ENCODE results near the gene ARHGEF37. TPM values are rescaled to one million over a fixed set of nuclear protein-coding genes. Genes with fewer than 3 reads are reported as not detected.

Gene ARHGEF37
- total RNA-seq, 1 experiment from 2014 or later, result 0.70 TPM

DNA sequence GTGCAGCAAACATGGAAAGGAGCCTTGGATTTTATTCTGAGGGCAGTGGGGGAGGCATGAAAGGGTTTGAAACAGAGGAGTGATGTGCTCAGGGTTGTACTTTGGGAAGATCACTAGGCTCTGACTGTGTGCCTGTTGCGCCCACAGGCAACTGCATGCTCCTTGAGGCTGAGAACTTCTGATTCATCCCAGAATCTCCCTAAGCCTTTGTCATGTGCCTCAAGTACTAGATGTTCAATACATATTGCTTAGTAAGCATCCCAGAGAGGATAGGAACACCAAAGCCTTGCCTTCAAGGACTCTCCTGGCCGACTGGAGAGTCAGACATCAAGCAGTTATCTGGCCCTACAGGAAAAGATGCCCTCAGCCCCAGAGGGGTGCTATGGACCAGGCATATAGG is 54.1 kb downstream of the ARHGEF37 start:
- BruUV-seq (replicated peaks), result no TSS peak
- TF ChIP-seq, protein P1, sequence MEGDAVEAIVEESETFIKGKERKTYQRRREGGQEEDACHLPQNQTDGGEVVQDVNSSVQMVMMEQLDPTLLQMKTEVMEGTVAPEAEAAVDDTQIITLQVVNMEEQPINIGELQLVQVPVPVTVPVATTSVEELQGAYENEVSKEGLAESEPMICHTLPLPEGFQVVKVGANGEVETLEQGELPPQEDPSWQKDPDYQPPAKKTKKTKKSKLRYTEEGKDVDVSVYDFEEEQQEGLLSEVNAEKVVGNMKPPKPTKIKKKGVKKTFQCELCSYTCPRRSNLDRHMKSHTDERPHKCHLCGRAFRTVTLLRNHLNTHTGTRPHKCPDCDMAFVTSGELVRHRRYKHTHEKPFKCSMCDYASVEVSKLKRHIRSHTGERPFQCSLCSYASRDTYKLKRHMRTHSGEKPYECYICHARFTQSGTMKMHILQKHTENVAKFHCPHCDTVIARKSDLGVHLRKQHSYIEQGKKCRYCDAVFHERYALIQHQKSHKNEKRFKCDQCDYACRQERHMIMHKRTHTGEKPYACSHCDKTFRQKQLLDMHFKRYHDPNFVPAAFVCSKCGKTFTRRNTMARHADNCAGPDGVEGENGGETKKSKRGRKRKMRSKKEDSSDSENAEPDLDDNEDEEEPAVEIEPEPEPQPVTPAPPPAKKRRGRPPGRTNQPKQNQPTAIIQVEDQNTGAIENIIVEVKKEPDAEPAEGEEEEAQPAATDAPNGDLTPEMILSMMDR (IDR thresholded peaks at IDR 0.05; ENCODE audit: insufficient read depth in 1 of 2, low read depth in 1 of 2, low read length in 1 of 2, severe bottlenecking in 1 of 2, unreplicated experiment in 1 of 2), result no peak
- Histone ChIP-seq H3K4me3 (ENCODE audit: low read depth, low read length) (no peak overlapping the region), H3K27me3 (replicated peaks; ENCODE audit: control insufficient read depth, insufficient read depth, low read length) (no peaks in the 10 kb centered on the region), H3K36me3 (ENCODE audit: control insufficient read depth, insufficient read depth, low read length) (no peaks in the 10 kb centered on the region), H3K4me1 (peaks cover 6% of the 10 kb centered on the region; the same call in 1 of the 2 replicates), H3K9me3 (no peaks in the 10 kb centered on the region)
- H3K27ac Mint-ChIP-seq (ENCODE audit: unreplicated experiment), result no peak overlapping the region
- CTCF ChIA-PET, result no interaction called here
- POLR2A ChIA-PET, result no interaction called here
- H3K4me1 Mint-ChIP-seq (ENCODE audit: low read depth, unreplicated experiment), result no peaks in the 10 kb centered on the region
- no peak for DNase-seq
- H3K4me3 Mint-ChIP-seq (ENCODE audit: unreplicated experiment), result no peak overlapping the region
- H3K36me3 Mint-ChIP-seq (ENCODE audit: insufficient read depth, unreplicated experiment), result no peaks in the 10 kb centered on the region
- intact Hi-C loops (cut with micrococcal nuclease; ENCODE audit: unreplicated experiment), result loop anchor here (10.0 kb wide), 1 partner anchor 329 kb away; the partner anchor contains the start of gene SLC26A2
- no peaks in the 10 kb centered on the region for H3K27me3 Mint-ChIP-seq (ENCODE audit: insufficient read depth, unreplicated experiment)
- H3K9me3 Mint-ChIP-seq (ENCODE audit: unreplicated experiment), result no peaks in the 10 kb centered on the region

DNA sequence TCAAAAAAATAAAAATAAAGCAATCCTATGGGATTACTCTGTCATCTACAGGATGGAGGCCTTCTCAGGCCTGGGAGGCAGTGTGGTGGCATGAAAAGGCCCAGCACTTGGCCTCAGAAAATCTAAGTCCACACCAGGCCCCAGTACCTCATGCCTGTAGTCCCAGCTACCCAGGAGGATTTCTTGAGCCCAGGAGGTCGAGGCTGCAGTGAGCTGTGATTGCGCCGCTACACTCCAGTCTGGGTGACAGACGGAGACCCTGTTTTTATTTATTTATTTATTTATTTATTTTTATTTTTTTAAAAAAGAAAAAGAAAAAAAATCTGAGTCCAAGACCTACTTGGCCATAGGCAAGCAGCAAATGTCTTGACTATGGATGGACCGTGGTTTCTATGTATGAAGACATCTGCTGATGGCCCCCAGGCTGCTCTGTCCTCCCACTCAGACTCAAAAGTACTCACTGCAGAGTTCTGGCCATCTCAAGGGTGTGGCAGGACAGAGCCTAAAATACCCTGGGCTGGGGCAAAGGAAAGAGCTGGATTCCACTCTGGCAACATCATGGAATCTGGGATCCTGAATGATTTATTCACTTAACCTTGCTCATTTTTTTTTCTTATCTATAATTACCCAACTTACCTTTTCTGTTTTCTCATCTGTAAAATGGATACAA is 55.0 kb downstream of the ARHGEF37 start:
- no peaks in the 10 kb centered on the region for H3K9me3 Mint-ChIP-seq (ENCODE audit: unreplicated experiment)
- no peak overlapping the region for H3K4me3 Mint-ChIP-seq (ENCODE audit: unreplicated experiment)
- POLR2A ChIA-PET, result no interaction called here
- peaks cover 10% of the 10 kb centered on the region; the same call in 1 of the 2 replicates for H3K4me1 ChIP-seq
- H3K27me3 Mint-ChIP-seq (ENCODE audit: insufficient read depth, unreplicated experiment), result no peaks in the 10 kb centered on the region
- no peaks in the 10 kb centered on the region for H3K4me1 Mint-ChIP-seq (ENCODE audit: low read depth, unreplicated experiment)
- no peaks in the 10 kb centered on the region for H3K9me3 ChIP-seq
- no peaks in the 10 kb centered on the region for H3K27me3 ChIP-seq (replicated peaks; ENCODE audit: control insufficient read depth, insufficient read depth, low read length)
- no peak for DNase-seq
- no TSS peak for BruUV-seq (replicated peaks)
- H3K36me3 ChIP-seq (ENCODE audit: control insufficient read depth, insufficient read depth, low read length), result no peaks in the 10 kb centered on the region
- no peak overlapping the region for H3K27ac Mint-ChIP-seq (ENCODE audit: unreplicated experiment)
- TF ChIP-seq, protein P1 (IDR thresholded peaks at IDR 0.05; ENCODE audit: insufficient read depth in 1 of 2, low read depth in 1 of 2, low read length in 1 of 2, severe bottlenecking in 1 of 2, unreplicated experiment in 1 of 2), result no peak
- no peak overlapping the region for H3K4me3 ChIP-seq (ENCODE audit: low read depth, low read length)
- intact Hi-C loops (cut with micrococcal nuclease; ENCODE audit: unreplicated experiment), result loop anchor here (2.0 to 10.0 kb wide), 3 partner anchors 28 to 354 kb away; partner anchors contain the start of gene SLC26A2
- CTCF ChIA-PET, result interaction anchor here (0.7 to 1.8 kb wide), 6 partner anchors 21 to 198 kb away, joined by 3 to 8 read pairs (median 6); partner anchors contain the start of gene PPARGC1B
- no peaks in the 10 kb centered on the region for H3K36me3 Mint-ChIP-seq (ENCODE audit: insufficient read depth, unreplicated experiment)

DNA sequence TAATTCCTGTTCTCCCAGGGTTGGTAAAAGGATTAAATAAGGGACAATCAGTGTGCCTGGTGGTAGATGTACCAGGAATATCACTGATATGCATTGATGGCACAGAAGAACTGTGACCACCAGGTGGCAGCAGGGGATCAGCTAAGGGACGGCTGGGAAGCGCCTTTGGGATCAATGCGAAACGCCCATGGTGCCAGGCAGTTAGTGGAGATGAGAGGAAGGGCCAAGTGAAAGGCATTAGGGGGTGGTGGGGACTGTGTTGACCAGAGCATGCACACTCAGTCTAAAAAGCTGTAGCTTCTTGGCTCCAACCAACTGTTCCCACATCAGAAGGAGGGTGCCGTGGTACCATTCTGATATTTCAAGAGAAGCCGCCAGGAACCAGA is 55.6 kb downstream of the ARHGEF37 start:
- H3K4me1 Mint-ChIP-seq (ENCODE audit: low read depth, unreplicated experiment), result no peaks in the 10 kb centered on the region
- no peaks in the 10 kb centered on the region for H3K9me3 Mint-ChIP-seq (ENCODE audit: unreplicated experiment)
- Histone ChIP-seq H3K4me1 (peaks cover 10% of the 10 kb centered on the region; the same call in 1 of the 2 replicates), H3K9me3 (no peaks in the 10 kb centered on the region), H3K36me3 (ENCODE audit: control insufficient read depth, insufficient read depth, low read length) (no peaks in the 10 kb centered on the region), H3K4me3 (ENCODE audit: low read depth, low read length) (no peak overlapping the region), H3K27me3 (replicated peaks; ENCODE audit: control insufficient read depth, insufficient read depth, low read length) (no peaks in the 10 kb centered on the region)
- peak; percentile 89 to 91 for DNase-seq
- no peaks in the 10 kb centered on the region for H3K27me3 Mint-ChIP-seq (ENCODE audit: insufficient read depth, unreplicated experiment)
- no TSS peak for BruUV-seq (replicated peaks)
- intact Hi-C loops (cut with micrococcal nuclease; ENCODE audit: unreplicated experiment), result loop anchor here (1.0 to 10.0 kb wide), 4 partner anchors 28 to 354 kb away; partner anchors contain the start of gene SLC26A2
- TF ChIP-seq, protein P1 (IDR thresholded peaks at IDR 0.05; ENCODE audit: insufficient read depth in 1 of 2, low read depth in 1 of 2, low read length in 1 of 2, severe bottlenecking in 1 of 2, unreplicated experiment in 1 of 2), result peak; percentile 90 to 95
- H3K27ac Mint-ChIP-seq (ENCODE audit: unreplicated experiment), result no peak overlapping the region
- ChIA-PET POLR2A (no interaction called here), CTCF (interaction anchor here (0.7 to 1.8 kb wide), 6 partner anchors 20 to 198 kb away, joined by 3 to 8 read pairs (median 6); partner anchors contain the start of gene PPARGC1B)
- no peaks in the 10 kb centered on the region for H3K36me3 Mint-ChIP-seq (ENCODE audit: insufficient read depth, unreplicated experiment)
- no peak overlapping the region for H3K4me3 Mint-ChIP-seq (ENCODE audit: unreplicated experiment)

Measured in Caco-2 (cell line).